GM12891 (cell line): Measurements from ENCODE around the gene CYREN.

ENCODE experiments used
- POLR2A ChIP-seq: IDR thresholded peaks from 2 replicates; pipeline ENCODE4 v1.6.1; 2011; ENCODE audit warnings: low read depth, low read length, control low read depth
- POLR2AphosphoS5 ChIP-seq: IDR thresholded peaks from 2 replicates; pipeline ENCODE4 v1.6.1; 2011; ENCODE audit warnings: low read depth, low read length, control low read depth
- POU2F2 ChIP-seq: IDR thresholded peaks from 2 replicates; pipeline ENCODE4 v1.6.1; 2011; ENCODE audit warnings: low read depth, mild to moderate bottlenecking, control low read depth, low read length, moderate library complexity
- TAF1 ChIP-seq: IDR thresholded peaks from 2 replicates; pipeline ENCODE4 v1.6.1; 2011; ENCODE audit warnings: low read depth, low read length, control low read depth

DNA sequence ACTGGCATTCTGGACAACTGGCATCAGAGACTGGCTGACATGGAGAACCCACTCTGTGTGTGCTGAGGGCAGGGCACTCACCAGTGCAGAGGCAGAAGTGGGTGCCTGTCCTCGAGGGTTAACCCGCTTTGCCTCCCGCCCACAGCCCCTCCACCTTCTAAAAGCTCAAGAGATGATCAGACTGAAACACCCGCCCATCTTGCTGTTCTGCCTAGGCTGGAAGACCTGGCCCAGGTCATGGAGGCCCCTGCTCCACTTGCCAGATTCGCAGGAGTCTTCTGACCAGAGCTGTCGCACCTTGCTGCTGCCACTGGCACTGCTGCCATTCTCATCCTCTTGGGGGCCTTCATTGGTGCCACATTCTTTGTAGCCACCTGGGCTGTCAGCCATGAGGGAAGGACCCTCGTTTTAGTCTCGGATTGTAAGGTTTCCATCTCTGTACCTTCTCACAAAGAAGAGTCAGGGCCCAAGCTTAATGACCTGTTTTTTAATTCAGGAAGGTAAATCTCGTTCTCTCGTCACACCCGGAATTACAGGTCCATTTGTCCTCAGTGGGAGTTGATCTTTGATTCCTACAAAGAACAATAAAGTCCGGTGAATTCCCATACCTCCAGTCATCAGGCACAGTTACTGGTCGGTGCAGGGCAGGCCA lies 1.9 kb downstream of the CYREN start:
- TF ChIP-seq POLR2AphosphoS5: peak; percentile 42; the same call in 1 of the 2 replicates
- no peak for TF ChIP-seq POLR2A
- 0 out of 2 replicates have a peak, but pooled peaks have one; percentile 30 for TF ChIP-seq POU2F2
- TF ChIP-seq TAF1: no peak
